H1 (cell line): ENCODE measurements around the gene ARHGAP10. TPM values are rescaled to one million over a fixed set of nuclear protein-coding genes. Genes with fewer than 3 reads are reported as not detected.

Source experiments
- CBX8 ChIP-seq: fragments of 300-800, 300-1000 bp; sonication (generic); IDR thresholded peaks from 2 replicates; pipeline ENCODE4 v1.7.1; 2016; ENCODE audit warnings: low read depth, low read length, borderline replicate concordance
- JUN ChIP-seq: IDR thresholded peaks from 2 replicates; pipeline ENCODE4 v1.6.1; 2011; ENCODE audit warnings: low read depth, mild to moderate bottlenecking, improper control_type of control experiment, low read length
- POLR2A ChIP-seq, 2 experiments: IDR thresholded peaks; 1 replicate in 1 of 2; 2 replicates in 1 of 2; pipeline ENCODE4 v1.6.1; 2011; ENCODE audit warnings: low read depth in 2 of 2, low read length in 2 of 2, mild to moderate bottlenecking in 2 of 2; ENCODE audit errors: control extremely low read depth in 1 of 2
- RBBP5 ChIP-seq: IDR thresholded peaks from 2 replicates; pipeline ENCODE4 v1.7.1; 2012; ENCODE audit warnings: low read depth, mild to moderate bottlenecking, inconsistent platforms, low read length, moderate library complexity, borderline replicate concordance
- RNF2 ChIP-seq: fragments of 200-900, 300-1000 bp; sonication (generic); IDR thresholded peaks from 2 replicates; pipeline ENCODE4 v1.7.1; 2016; ENCODE audit warnings: borderline replicate concordance, low read depth, mild to moderate bottlenecking, antibody characterized with exemption, low read length; ENCODE audit not compliant: poor library complexity, severe bottlenecking; ENCODE audit errors: missing control alignments
- SIRT6 ChIP-seq: IDR thresholded peaks from one replicate; pipeline ENCODE4 v1.7.1; 2012; ENCODE audit warnings: low read length, inconsistent platforms
- polyA plus RNA-seq, 7 experiments: library from polyadenylated mRNA; depleted of rRNA in 3 of 7; stranded (reverse) in 5 of 7; unstranded in 2 of 7; fragments of >200 nt in 5 of 7; fragments of 200-250 nt in 2 of 7; gene quantifications; 1 replicate in 5 of 7; 2 replicates in 1 of 7; 4 replicates in 1 of 7; pipeline versions ENCODE4 v1.2.1 to v1.2.3, GENCODE V29; 2011 to 2013; ENCODE audit warnings: missing spikeins in 2 of 7, mixed read lengths in 2 of 7
- total RNA-seq: library from RNA; stranded (reverse); fragmentation: NEBNext Ultra II Directional; extraction: Animal tissue kit (Norgen Biotek cat#: 25700); gene quantifications from 2 replicates; pipeline ENCODE4 v1.2.1, GENCODE V29; 2021

The ARHGAP10 gene
- total and polyA plus RNA-seq, 2 of the 8 experiments (the other 6 are each of a cell fraction or from before 2014, with no cell fraction given): 3.7 to 6.1 TPM

DNA sequence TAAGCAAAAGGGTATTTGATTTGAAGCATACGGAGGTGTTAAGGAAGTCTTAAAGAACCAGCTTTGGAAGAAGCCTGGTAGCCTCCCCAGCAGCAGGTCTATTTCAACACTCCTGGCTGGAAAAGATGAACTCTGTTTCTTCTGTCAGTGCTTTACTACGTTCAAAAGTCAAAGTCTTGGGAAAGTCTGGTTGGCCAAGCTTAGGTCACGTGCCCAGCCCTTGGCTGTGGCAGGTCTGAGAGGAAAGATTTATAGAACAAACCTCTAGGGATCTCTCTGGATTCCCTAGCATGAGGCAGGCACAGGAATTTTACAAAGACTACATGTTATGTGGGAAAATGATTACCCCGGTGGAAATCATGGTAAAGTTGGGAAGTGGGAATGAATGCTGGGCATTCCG is 8.6 kb upstream of the ARHGAP10 start (continued):
- TF ChIP-seq SIRT6: no peak
- TF ChIP-seq POLR2A (IDR thresholded peaks at IDR 0.05; ENCODE audit: control extremely low read depth in 1 of 2, low read depth in 2 of 2, low read length in 2 of 2): no peak
- TF ChIP-seq JUN: no peak
- no peak for TF ChIP-seq RNF2
- TF ChIP-seq CBX8: no peak
- no peak for TF ChIP-seq RBBP5
